ENCODE measurements around the gene CTNNBIP1.
"Not testable (repeated sequence)": the region's sequence is repeated elsewhere in the genome, so short reads cannot be mapped to it uniquely, and the experiment has no call there.

CTNNBIP1 gene

DNA sequence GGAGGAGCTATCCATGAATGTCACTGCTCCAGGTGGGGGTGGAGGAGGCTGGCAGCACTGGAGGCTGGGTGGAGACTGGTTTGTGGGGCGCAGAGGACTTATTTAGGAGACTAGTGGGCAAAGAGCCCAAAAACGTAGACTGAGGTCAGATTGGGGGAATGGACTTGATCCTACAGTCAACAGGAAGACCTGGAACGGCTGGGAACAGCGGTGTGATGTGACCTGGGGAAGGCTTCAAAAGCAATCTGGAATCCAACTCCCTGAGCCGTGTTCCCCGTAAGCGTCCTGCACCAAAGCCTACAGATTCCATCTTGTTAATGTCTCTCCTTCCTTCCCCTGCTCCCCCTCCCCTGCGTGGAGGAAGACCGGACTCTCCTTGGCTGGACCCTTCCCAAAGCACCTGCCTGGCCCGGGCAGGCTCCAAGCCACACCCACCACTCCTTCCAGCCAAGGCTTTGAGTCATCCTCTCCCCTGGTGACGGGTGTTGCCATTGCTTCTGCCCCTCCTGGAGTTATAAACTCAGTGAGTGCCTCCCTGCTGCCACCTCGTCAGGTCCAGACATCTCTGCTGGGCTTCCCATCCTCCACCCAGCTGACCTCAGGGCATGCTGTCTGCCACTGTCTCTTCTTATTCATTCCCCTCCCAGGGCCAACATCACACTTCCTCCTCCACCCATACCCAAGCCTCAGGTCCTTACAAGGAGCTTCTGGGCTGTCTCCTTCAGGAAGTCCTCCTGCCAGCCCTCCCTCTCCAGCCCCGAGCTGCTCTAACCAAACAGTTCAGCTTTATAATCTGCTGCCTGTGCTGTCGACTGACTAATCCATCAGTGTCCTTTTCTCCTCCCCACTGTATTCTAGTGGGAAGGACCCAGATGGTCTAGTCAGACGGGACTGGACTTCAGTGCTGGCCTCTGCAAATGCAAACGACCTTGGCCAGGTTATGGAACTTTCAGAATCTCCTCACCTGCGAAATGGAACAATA lies 84.7 kb downstream of the CTNNBIP1 start:
- DNase-seq, result peak; percentile 96

DNA sequence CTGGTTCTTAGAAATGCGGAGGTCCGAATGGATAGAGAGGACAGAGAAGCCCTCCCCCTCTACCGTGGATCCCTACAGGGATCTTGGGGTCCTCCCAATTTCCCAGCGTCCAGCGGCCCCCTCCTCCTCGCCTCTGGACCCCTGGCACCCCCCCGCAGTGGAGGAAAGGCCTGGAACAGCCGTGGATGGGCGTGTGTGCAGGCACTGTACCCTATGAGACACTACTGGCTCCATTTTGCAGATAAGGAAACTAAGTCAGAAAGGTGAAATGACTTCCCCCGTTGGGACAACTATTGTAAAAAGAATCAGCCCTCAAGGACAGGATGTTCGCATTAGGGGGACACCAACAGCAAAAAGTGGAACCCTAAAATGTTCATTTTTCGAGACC lies 85.4 kb downstream of the CTNNBIP1 start:
- DNase-seq, result no peak

DNA sequence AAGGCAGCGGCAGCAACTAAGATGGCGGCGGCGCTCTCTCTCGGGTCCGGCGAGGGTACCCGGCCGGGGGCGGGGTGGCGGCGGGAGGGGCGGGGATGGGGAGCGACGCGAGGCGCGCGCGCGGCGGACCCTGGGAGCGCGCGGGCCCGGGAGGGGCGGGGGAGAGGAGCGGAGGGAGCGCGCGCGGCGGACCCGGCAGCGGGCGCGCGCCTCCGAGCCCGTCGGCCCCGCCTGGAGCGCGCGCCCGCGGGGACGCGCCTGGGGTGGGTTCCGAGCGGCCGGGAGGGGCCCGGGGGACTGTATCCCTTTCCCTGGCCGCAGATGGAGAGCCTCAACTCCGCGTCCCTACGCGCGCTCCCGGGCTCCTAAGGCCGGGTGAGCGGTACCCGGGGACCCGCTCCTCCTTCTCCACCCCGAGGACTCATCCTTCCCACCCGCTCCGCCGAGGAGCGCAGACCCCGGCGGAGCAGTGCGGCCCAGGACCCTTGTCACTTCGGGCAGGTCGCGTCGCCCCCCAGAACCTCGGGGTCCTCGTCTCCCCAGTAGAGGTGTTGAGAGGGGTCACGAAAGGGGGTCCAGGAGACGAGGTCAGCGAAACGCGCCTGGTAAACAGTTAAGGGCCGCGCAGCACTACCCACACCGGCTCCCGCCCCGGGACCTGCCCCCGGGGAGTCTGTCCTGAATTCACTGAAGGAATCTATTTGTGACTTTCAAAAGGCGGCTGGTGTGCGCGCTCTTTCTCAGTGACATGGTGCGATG lies 85.9 kb downstream of the CTNNBIP1 start, which contains the start of gene CLSTN1:
Gene CLSTN1, minus strand, starts transcription at position 23 of the 759 bp plus-strand sequence. CDS start 232 bp downstream, outside the sequence.
- DNase-seq, result peak; percentile 98

DNA sequence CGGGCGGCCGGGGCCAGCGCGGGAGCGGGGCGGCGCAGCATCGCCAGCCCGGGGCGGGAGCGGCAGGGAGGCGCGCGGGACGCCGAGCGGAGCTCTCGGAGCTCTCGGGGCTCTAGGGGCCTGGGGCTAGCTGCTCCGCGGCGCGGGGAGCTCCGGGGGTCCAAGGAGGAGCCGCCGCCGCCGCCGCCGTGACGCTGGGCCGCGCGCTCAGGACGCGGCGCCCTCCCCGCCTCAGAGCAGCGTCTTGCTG lies 86.5 kb downstream of the CTNNBIP1 start:
- no peak for DNase-seq

DNA sequence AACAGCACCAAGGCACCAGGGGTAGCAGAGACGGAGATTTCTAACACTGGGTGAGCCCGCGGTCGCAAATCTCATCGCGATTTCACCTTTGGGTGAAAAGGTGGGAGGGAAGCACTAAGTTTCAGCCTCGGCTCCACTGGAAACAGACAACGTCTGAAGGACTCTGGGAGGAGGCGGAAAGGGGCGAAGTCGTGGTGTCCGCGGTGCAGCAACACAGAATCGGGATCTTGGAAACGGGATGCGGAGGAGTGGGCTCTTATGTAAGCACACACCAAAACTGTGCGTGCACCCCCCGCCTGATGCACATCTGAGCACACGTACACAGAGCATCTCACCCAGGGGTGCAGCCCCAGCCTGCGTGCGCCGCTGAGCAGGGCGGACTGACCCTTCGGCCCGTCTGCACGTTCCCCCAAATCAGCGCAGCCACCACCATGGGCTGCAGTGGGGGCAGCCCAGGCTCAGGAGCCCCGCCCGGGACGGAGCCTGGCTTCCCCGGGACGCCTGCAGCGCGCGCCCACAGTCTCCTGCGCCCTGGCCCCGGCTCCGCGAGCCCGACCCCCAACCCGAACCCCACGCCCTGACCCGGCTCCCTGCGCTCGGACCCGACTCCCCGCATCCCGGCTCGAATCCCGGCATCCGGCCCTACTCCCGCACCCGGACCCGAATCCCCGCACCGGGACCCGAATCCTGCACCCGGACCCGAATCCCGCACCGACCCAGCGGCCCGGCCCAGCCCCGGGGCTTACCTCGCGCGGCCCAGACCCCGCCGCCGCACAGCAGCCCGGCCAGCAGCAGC lies 87.0 kb downstream of the CTNNBIP1 start:
- peak; percentile 89 for DNase-seq

DNA sequence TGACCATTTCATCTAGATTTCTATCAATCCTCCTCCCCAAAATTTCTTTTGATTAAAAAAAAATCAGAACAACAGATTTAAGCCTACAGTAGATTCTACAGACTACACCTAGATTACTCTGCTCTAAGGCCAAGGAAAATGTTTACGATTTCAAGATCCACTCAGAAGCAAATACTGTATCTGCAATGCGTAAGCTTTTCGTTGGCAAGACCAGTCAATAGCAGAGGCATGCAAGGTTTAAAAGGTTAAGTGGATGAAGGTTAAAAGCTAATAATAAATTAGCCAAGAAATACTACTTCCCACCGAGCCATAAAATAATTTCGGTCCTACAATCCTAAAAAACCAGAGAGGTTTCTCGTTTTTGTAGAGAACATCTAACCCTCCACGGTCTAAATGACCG lies 87.6 kb downstream of the CTNNBIP1 start:
- peak; percentile 89 for DNase-seq

DNA sequence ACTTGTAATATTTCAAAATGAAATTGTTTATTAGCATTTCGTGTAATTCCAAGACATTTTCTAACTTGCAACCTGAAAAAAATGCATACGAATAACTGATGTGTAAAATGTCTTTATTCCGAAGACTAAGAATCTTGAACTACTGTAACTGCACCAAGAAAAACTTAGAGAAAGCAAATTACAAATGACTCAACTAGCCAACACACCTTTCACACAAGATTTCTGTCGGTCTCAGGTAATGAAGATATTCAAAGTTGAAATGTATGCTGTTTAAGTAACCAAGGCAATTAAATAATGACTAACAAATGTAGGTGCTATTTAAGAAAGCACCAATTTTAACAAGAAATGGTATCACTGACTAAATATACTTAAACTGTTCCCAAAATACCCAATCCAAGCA lies 88.4 kb downstream of the CTNNBIP1 start:
- no peak for DNase-seq

DNA sequence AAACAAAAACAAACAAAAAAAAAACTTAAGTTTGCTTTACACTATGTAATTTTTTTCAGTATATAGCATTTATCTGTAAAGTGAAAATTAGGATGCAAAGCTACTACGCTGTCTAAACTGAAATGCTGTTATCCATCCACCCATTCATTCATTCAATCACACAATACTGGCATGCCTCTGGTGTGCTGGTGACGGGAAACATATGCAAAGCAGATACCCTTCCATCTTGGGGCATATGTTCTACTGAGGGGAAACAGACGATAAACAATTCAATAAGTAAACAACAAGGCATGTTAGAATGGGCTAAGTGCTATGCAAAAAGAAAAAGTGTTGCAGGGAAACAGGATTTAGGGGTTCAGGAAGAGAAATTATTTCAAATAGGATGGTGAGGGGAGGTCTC lies 89.5 kb downstream of the CTNNBIP1 start:
- no peak for DNase-seq

DNA sequence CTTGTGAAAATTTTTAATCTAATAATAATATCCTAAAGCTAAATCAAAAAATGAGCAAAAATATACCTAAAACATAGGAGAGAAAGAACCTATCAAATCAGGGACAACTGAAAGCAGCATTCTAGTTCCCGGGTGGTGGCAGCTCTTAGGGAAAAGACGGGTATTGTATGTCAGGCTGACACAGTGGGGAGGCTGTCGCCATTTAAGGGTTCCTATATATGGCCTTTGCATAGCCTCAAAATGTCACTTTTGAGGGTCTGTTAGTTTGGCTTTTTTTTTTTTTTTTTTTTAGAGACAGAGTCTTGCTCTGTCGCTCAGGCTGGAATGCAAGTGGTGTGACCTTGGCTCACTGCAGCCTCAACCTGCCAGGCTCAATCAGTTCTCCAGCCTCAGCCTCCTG lies 92.3 kb downstream of the CTNNBIP1 start:
- DNase-seq, result no peak

DNA sequence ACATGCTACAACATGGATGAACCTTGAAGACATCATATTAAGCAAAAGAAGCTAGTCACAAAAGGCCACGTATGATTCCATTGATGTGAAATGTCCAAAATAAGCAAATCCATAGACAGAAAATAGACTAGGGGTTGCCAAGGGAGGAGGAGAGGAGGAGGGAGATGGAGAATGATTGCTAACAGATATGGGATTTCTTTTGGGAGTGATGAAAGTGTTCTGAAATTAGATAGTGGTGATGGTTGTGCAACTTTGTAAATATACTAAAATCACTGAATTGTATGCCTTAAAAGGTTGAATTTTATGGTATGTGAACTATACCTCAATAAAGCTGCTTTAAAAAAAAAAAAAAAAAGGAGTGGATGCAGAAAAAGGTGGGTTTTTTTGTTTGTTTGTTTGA lies 93.9 kb downstream of the CTNNBIP1 start:
- no peak for DNase-seq

DNA sequence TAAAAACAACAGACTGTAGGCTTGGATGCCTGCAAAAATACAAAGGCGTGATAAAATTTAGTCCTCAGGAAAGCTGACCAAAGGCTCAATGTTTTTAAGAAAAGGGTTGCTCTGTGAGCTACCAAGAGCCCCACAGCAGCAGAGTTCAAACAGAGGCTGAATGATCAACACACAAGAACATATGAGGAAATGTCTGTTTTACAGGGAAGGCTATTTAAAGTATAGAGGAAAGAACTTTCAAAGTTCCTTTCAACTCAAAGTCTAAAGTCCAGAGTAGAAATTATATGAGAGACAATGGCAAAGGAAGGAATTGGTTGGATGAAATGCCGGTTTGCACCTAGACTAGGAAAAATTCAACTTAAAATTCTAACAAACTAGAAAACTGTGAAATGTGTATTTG lies 94.9 kb downstream of the CTNNBIP1 start:
- no peak for DNase-seq

DNA sequence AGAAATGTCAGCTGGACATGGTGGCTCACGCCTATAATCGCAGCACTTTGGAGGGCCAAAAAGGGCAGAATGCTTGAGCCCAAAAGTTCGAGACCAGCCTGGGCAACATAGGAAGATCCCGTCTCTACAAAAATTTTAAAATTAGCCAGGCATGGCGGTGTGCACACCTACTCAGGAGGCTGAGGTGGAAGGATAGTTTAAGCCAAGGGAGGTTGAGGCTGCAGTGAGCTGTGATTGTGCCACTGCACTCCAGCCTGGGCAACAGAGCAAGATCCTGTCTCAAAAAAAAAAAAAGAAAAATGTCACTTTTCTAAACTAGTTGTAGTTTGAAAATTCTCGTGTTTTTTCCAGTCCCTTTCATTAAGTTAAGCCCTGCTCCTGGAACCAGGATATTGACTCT lies 95.5 kb downstream of the CTNNBIP1 start:
- no peak for DNase-seq

DNA sequence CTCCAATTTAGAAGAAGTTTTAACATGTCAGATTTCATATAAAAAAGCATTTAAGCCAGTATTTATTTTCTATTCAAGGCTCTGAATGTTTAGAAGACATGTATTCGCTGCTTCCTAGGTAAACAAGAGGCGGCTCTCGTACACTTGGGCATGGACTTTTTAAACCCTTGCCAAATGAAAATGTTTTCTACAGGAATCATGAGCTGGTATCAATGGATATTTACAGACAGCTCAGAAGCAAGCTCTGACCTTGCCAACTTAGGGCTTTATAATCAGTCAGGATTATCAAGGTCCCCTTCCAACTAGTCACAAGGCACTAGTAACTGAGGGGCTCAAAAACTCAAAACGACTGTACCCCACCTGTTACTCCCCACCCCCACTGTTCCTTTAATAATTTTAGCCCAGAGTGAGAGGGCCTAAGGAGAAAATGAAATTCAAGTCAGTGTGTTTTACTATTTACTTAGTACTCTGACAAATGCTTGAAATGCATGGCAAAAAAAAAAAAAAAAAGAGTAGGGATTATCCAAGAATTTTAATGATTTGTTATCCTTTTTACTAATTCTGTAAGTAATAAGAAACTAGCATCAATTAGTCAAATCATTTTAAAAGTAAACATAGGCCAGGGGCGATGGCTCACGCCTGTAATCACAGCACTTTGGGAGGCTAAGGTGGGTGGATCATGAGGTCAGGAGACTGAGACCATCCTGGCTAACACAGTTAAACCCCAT lies 98.7 kb downstream of the CTNNBIP1 start:
- DNase-seq, result no peak

DNA sequence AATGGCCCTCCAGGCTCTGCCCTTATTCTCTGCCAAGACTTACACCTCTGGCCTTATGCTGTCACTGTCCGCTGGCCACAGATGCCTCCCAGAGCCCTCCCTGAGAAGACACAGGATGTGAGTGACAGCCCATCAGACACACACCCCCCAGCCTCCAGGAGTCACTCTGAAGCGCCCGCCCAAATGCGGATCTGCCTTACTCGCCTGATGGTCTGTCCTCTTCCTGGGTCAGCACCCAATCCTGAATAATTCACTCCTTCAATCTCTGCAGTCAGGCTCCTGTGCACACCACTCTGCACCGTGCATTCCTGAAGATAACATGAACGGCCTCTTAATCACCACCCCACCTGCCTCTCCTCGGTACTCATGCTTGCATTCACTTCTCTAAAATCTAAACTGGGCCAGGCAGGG lies 101.0 kb downstream of the CTNNBIP1 start:
- DNase-seq, result no peak

DNA sequence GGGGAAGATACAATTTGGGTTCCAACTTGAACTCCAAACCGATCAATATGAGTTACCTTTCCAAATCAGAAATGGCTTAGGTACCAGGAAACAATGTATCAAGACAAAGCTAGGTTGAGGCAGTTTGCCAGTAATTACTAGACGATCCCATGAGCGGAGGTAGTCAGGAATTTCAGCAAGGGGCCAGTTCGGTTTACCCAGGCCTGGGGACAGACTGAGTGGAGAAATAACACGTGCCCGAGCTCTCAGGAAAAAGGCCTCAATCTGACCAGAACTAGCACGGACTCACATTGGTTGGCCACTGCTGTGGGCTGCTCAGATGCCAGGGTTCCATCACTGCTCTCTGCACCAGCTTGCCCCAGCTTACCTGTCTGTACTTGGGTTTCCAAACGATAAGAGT lies 101.6 kb downstream of the CTNNBIP1 start:
- DNase-seq, result no peak

DNA sequence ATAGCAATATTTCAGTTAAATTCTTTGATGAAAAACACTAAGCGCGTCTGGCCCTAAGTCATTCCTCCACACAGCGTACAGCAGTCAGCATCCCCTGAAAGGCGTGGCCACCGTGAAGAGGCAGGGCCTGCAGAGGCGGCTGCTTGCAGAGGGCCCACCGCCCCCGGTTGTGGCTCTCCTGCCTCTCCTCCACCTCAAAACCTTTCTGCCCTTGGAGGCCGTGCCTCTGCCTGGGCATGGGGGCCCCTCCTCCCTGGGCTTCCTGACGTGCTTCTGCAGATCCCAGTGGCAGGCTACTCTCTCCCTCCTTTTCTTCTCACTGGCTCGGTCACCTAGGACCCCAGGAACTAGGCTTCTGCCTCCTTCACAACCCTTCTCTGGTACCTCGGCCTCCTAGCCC lies 102.5 kb downstream of the CTNNBIP1 start:
- peak; percentile 94 for DNase-seq

DNA sequence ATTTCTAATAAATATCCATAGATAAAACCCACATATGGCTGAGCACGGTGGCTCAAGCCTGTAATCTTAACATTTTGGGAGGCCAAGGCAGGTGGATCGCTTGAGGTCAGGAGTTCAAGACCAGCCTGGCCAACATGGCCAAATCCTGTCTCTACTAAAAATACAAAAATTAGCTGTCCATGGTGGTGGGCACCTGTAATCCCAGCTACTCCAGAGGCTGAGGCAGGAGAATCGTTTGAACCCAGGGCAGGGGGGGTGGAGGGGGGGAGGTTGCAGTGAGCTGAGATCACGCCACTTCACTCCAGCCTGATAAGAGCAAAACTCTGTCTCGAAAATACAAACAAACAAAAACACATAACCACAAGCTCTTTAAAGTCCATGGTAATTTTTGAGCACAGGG lies 104.1 kb downstream of the CTNNBIP1 start:
- not testable (repeated sequence) for DNase-seq

DNA sequence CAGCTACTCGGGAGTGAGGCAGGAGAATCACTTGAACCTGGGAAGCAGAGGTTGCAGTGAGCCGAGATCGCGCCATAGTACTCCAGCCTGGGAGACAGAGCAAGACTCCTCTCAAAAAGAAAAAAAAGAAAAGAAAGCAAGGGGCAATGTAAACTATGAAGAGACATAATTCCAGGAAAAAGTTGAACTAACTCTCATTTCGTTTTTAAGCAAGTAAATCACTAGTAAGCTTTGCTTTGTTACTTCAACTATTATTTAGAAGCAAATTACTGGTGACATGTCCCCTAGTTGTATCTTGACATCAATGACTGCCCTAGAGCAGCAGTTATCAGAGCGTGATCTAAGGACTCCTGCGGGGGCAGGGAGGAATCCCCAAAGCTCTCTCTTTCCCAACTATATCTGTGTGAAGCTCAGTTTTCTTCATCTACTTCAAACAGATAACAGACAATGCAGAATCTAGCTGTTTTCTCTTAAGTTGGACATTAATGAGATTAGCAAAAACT lies 105.0 kb downstream of the CTNNBIP1 start:
- peak; percentile 97 for DNase-seq

DNA sequence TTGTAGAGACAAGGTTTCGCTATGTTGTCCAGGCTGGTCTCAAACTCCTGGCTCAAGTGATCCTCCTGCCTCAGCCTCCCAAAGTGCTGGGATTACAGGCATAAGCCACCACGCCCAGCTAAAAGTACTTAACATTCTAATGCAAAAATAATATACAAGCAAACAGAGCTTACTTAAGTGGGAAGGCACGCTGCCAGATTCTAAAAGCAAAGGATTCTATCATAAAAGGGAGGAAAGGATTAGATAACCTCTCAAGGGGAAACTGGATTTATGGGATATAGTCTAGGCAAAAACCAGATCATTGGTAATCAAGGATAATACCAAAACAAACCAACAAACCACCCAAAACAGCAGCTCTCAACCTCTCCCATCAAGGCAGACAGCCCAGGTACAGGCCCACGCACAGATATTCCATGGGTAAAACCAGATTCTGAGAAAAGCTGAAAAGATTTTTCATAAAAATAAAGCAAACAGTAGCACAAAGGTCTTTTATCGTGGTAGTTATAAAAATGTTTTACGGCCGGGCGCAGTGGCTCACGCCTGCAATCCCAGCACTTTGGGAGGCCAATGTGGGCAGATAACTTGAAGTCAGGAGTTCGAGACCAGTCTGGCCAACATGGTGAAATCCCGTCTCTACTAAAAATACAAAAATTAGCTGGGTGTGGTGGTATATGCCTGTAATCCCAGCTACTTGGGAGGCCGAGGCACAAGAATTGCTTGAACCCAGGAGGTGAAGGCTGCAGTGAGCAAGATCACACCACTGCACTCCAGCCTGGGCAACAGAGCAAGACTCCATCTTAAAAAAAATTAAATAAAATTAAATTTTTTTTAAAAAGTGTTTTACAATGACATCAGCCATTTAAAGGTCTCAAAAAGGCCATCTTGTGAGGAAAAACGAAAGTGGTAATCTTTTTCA lies 106.8 kb downstream of the CTNNBIP1 start:
- DNase-seq, result peak; percentile 35

DNA sequence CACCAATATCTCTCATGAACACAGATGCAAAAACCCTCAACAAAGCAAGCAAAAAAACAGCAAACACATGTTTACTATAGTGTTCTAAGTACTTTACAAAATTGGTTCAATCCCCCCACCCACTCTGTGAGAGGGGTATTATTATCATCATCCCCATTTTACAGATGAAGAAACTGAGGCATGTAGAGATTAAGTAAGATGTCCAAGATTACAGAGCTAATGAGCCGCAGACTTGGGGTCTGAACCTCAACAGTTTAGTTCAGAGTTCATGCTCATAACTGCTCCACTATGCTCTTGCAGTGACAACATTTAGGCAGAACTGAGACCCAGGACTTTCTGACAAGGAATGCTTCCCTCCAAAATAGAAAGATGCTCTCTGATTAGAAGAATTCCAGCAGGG lies 108.2 kb downstream of the CTNNBIP1 start:
- no peak for DNase-seq
